ENCODE data around the gene GRIK1. TPM values are rescaled to one million over a fixed set of nuclear protein-coding genes. Genes with fewer than 3 reads are reported as not detected.

GRIK1 gene
- total RNA-seq, 1 donor from 2014 or later: 0.06 TPM

DNA sequence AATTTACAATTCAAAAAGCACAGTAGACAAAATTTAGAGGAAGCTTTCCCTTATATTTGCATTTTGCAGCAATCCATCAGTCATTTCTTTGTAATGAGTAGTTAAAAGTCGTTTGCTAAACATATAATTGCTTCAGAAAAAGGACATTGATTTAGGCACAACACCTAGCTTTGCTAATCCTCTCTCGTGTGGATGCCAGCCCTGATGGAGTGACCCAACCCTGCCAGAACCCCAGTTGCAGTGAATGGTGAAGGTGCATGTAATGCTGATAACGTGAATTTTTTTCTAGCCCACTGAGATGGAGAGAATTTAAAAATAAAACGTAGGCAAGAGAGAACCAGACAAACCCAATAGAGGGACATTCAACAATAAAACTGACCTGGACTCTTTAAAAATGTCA, 263.4 kb downstream of the GRIK1 start:
- no peak for DNase-seq (ENCODE audit: extremely low read depth, low read depth, low spot score)

DNA sequence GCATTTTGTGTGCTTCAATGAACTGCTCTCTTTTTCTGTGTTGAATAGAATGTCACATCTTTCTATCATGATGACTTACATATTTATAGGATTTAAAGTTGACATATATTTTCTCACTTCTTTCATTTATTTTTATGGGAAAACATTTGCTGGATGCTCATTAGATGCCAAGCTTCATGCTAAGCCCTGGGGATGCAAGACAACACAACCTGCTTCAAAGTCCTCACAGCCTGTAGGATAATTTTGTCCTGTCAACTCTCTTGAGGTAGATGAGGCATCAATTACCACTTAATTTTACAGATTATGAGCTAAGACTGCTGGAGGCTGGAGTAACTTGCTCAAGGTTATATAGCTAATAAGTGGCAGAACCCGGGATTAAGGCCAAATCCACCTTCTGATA, 264.3 kb downstream of the GRIK1 start:
- DNase-seq (ENCODE audit: extremely low read depth, low read depth, low spot score): no peak

DNA sequence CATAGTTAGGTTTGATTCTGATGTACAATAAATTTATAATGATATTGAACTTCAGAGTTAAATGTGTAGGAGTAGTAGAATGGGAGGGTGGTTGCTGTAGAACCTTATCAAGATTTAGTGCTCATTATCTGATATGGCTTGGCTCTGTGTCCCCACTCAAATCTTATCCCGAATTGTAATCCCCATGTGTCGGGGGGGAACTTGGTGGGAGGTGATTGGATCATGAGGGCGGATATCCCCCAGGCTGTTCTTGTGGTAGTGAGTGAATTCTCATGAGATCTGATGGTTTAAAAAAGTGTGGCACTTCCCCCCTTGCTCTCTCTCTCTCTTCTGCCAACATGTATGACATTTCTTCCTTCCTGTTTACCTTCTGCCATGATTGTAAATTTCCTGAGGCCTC, 265.5 kb downstream of the GRIK1 start:
- no peak for DNase-seq (ENCODE audit: extremely low read depth, low read depth, low spot score)

DNA sequence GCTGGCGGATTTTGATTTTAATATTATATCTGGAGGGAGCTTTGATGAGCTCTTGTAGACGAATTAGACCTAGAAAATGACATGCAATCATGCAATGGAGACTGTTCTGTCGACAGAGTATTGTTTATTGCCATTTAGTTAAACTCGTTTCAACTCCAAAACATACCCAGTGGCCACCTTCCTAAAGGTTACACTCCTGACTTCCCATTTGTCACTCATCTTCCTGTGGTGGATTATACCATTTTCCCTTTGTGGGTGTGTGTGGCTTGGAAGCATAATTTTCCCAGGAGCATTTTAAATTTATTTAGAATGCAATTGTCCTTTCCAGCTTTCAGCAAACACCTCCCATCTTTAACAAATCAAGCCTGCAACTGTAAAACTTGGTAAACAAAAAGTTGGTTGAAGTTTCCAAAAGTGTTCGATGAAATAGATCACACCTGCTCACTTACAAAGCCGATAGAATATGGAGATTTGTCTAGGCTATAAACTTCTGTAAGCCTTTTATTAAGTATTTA, 266.6 kb downstream of the GRIK1 start:
- DNase-seq (ENCODE audit: extremely low read depth, low read depth, low spot score): no peak

DNA sequence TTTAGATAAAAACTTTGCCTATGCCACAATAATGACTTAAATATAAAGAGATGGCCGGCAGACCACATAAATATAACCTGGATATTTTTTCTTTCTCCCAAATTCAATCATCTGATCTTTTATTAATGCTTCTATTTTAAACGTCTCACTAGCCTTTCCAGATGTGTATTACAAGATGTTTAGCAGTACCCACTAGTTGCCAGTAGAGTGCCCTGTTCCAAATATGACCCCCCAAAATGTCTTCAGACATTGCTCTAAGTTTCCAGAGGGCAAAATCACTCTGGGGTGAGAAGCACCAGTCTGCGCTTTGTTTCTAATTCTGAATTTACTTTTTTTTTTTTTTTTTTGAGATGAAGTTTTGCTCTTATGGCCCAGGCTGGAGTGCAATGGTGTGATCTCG, 268.1 kb downstream of the GRIK1 start:
- no peak for DNase-seq (ENCODE audit: extremely low read depth, low read depth, low spot score)

DNA sequence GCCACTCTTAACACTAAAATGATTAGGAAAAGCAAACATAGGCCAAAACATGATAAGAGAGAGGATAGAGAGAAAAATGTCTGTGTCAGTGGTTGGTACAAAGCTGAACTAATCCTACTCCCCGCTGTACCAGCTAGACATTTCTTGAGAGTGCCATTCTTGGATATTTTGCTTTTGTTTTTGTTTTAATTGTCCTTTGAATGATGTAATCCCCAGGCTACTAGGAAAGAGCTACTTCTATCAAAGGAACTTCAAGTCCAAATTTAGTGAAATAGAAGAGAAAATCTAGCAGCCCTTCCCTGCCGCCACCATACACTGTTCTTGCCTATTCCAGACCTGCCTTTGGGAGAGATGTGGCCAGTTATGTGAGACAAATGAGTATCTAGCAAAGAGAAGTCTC, 269.6 kb downstream of the GRIK1 start:
- DNase-seq (ENCODE audit: extremely low read depth, low read depth, low spot score): no peak

DNA sequence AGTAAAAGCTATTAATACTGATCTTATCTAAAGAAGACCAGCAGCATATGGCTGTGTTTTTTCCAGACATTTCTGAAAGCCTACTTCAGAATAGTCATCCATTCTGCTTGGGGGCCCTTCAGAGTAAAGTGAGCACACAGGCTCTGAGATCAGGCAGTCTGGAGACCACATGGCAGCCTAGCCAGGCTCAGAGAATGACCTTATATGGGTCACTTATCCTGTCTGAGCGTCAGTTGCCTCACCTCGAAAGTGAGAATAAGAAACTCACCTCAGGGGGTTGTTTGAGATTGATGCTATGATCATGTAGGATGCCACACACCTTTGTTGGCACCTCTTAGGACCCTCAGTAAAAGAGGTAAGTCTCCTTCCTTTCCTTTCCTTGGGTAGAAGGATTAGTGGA, 270.4 kb downstream of the GRIK1 start:
- DNase-seq (ENCODE audit: extremely low read depth, low read depth, low spot score): no peak

DNA sequence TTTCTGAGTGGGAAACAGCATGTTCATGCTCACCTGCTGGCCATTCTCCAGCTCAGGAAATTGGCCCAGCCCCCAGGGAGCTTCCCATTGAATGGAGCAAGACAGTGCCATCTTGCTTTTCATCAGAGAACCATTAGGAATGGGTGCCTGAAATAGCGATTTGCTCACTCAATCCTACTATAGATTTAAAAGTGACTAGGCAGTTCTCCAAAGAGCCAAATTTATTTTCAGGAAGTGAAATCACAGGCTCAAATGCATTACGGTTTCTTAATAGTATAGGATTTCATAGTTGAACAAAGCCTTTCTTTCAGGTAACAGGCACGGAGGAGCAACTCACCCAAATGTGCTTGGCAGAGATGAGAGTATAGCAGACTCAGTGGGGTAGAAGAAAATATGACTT, 272.1 kb downstream of the GRIK1 start:
- DNase-seq (ENCODE audit: extremely low read depth, low read depth, low spot score): no peak

DNA sequence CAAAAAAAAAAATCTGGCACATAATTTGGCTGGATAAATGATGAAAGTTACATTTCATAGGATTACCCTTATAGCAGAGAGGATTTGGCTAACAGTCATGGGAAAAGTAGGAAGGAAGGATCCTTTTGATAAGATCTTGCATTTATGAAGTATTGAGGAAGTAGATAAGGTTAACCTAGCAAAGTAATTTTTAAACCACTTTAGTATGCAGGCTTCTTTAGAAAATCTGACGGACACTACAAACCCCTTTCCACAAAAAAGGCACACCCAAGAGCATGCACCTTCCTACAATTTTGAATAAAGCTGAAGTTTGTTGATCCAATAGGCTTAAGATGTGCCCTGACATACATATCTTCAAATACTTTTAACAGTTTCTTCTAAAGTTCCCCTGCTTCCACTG, 275.2 kb downstream of the GRIK1 start:
- DNase-seq (ENCODE audit: extremely low read depth, low read depth, low spot score): no peak

DNA sequence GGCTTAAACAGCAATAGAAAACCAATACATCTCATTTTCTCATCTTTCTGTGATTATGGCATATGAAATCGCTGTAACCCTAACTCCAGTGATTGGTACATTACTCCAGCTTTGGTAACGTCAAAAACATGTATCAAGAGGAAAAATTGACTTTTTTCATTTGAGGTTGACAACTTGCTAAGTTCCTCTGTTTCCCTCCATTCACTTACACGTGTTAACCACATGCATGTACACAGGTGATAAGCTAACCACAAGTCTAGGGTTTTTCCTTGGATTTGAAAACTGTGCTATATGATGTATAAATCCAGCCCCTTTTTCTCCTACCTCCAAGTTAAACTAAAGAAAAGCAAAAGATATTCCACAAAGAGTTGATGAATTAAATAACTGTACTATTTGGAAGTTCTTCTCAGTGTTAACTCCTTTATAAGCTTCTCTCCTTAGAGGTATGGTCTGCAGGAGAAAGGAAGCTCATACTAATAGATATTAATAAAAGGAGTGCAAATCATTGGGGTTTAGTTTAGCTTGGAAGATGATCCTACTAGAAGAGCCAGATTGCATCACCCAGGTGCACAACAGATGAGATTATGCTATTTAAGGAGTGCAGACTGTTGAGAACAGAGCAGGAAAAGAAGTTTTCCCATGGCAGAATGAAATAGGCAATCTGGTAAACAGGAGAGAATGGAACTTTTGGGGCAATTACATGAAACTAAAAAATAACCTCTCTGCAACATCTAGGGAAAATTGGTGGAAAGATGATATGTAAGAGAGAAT, 277.9 kb downstream of the GRIK1 start:
- no peak for DNase-seq (ENCODE audit: extremely low read depth, low read depth, low spot score)

DNA sequence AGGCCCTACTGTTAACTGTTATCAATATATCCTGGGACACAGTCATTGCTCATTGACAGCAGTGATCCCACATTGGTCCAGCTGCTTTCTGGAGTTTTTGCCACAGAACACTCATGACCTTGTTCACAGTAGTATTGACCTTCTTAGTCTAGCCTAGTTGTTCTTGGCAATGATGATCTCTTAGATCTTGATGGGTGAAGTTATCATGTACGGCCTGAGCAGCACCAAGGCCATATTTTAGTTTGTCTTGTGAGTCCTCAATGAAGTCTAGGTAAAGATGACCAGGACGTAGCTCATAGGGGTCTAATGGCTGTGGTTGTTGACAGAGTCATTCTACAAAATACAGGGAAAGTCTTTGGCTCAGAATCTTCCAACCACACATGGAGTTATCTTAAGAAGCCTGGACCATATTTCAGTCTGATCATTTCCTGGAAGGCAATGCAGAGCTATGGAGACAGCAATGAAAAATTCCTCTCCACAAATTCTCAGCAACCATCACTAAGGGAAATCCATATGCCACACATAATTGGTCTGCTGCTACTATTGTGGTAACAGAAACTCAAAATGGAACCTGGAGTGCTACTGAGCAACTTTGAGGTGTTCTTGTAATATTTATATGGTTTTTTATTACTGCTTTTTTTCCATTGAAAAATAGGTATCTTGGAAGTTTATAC, 279.6 kb downstream of the GRIK1 start:
- no peak for DNase-seq (ENCODE audit: extremely low read depth, low read depth, low spot score)

DNA sequence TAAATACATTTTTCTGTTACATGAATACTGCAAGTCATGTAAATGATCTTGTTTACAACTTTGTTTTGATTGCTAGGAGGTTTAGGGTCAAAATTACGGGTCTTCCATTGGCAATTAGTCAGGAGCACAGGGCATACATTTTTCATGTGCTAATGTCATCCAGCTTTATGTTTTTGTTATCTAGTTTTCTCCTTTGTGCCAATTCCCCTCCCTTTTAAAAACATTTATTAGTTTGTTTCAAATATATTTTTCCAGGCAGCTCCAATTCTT, 280.9 kb downstream of the GRIK1 start:
- no peak for DNase-seq (ENCODE audit: extremely low read depth, low read depth, low spot score)

DNA sequence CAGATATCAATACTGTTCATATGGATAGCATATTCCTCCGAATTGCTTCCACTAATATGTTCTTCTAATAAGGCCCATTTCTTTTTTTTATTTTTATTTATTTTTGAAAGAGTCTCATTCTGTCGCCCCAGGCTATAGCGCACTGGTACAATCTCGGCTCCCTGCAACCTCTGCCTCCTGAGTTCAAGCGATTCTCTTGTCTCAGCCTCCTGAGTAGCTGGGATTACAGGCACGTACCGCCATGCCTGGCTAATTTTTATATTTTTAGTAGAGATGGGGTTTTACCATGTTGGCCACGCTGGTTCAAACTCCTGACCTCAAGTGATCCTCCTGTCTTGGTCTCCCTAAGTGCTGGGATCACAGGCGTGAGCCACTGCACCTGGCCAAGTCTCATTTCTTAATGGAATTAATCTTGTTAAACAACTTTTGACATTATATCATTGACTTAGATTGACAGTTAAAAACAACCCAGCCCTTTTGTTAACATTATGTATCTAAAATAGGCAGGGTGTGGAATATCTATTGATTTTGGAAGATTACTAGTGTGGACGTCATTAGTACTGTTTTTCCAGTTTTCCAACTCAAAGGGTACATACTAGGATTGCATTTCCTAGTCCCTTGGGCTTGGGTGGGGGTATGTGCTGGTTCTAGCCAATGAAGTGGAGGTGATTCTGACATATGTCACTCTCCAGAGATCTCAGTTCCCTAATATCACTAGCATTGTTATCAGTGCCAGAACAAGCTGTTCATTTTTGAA, 281.4 kb downstream of the GRIK1 start:
- DNase-seq (ENCODE audit: extremely low read depth, low read depth, low spot score): no peak

DNA sequence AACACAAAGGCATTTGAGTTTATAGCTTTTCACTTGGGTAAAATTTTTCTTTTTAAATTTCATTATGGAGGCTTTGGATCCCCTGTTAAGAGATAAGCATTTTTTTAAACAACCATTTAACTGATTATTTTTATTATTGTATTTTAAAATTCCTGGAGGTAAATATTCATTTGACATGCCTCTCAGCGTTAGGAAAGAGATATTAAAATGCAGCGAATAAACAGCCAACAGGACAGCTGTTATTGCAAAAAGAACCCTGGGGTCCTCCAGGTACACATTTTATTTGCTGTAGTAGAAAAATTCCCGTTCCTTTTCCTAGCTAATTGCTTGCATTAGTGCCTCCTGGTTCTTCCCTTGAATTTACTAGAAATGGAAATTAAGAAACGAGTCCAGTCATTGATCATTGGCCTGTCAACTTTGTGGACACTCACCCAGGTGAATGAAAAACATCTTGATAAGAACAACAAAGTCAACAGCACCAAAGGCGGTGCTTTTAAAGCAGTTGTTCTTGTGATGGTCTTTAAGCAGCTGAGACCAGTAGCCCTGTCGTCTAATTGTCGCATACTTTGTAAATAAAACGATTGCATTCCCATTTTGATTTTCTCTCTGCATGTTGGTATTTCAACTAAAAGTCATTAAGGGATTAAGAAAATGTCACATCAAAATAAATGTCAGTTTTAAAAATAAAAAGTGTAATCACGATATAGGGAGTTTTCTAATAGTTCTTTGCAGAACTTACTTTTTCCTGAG, 282.4 kb downstream of the GRIK1 start:
- no peak for DNase-seq (ENCODE audit: extremely low read depth, low read depth, low spot score)

DNA sequence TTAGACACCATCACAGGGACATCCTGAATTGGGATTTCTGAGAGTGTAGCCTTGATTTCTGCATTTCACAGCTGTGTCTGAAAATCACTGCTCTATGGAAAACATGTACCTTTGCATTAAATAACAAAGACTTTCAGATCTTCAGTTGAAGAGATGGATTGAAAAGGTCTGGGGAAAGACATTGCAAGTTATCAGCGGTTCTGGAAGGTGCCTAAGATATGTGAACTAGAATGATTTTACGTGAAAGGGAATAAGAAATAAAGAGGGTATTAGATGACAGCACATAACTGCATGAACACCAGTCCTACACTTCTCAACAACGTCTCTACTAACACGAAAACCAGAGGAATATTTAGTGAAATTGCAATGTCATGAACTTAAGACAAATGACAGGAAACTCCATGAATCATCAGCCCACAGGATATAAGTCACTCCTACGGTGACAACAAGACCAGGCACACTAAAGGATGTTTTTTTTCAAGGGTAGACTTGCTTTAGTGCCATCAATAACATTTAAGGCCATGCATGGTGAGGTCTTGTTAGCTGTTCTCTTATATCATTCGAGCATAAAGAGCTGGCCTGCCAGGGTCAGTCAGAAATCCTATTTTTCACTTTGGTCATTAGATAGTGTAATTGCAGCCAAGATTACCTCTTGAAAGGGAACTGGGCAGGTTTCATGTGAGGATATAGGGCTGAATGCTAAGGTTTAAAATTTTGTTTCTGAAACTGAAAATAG, 283.1 kb downstream of the GRIK1 start:
- peak; percentile 87 for DNase-seq (ENCODE audit: extremely low read depth, low read depth, low spot score)

DNA sequence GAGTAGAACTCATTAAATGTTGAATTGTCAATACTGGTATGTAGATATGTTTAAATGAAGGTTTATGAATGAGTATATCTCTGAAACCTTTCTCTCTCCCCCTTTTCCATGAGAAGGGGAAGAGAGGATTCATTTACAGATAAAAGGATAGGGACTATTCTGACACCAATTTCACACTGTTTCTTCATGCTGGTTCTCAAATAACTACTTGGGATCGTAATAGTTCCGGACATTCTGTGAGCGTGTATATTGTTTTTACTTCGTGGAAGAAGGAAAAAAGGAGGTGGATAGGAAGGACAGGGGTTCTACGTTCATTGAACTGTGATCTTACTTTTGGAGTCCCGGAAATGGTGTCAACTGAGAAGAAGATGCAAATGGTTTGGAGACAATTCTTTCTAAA, 284.2 kb downstream of the GRIK1 start:
- DNase-seq (ENCODE audit: extremely low read depth, low read depth, low spot score): no peak

DNA sequence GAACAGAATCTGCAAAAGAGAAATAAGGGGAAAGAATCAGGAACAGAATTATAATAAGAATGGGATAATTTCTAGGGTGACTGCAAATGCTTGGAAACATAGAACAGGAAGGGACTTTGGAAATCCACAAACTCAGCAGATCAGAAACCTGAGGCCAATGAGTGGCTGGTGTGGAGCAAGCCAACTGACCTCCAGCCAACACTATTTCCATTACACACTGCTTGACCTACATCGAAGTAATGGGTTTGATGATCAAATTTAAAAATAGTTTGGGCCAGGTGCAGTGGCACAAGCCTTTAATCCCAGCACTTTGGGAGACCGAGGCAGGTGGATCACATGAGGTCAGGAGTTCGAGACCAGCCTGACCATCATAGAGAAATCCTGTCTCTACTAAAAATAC, 284.9 kb downstream of the GRIK1 start:
- DNase-seq (ENCODE audit: extremely low read depth, low read depth, low spot score): no peak

DNA sequence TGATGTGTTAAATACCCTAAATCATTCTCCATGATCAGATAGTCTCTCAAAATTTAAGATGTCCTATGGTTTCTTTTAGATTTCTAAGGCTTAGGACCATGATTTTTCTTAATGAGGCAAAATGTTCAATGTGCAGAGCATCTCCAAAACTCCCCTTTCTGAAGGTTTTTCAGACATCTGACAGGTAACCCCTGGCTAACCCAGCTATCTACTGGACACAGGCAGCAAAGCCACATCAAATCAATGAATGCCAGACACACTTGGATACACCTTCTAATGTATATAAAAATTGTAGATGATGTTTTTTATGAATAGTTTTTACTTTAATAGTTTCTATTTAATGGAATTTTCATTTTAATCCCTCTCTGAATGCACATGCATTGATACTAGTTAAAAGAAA, 285.6 kb downstream of the GRIK1 start:
- DNase-seq (ENCODE audit: extremely low read depth, low read depth, low spot score): no peak

DNA sequence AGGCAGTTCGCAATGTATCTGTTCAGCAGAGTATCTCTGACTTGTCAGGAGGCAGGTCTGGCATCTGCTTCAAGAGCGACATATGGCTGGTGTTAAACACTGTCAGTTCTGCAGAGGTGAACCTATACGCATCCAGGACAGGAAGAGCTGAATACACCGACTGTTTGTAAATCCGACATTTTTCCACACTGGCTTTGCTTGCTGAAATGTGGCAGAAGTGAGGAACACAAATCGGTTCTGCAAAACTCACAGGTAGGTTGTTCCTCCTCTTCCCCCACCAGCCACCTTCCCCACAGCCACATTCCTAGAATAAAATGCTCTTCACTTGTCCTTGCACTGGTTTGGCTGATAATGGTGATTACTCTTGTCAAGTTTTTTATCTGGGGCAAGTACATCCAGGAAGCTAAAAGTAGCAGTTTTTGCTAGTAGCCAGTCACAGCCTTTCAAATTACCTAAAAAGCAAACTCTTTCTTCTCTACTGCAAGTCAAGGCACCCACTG, 289.2 kb downstream of the GRIK1 start:
- no peak for DNase-seq (ENCODE audit: extremely low read depth, low read depth, low spot score)

DNA sequence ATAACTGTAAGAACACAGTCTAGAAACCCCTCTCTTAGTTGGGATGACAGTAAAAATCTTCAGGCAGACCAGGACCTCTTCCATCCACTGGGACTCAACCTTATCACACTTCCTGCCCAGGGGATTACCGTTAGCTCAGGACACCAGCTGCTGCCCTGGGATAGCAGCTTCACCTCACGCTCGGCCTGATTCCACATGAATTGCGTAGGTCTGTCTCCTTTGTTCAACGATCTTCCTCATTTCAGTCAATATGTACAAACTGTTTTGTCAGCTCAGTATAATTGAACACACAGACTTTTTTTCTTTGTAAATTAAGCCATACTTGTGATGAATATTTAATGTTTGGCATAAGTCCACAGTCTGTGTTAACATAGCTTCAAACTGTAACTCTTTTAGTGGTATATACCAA, 290.4 kb downstream of the GRIK1 start:
- DNase-seq (ENCODE audit: extremely low read depth, low read depth, low spot score): no peak

Measured in glomerular endothelial cell (primary cell).